Neural cell (in vitro differentiated cells): Measurements from ENCODE around the gene GTF2F1. TPM values are rescaled to one million over a fixed set of nuclear protein-coding genes. Genes with fewer than 3 reads are reported as not detected.

Experiments used
- H2AFZ ChIP-seq: fragments of 200-600, 300-800 bp; sonication (generic), shearing (Covaris generic); 2 replicates; pipeline ENCODE4 v1.6.0; 2014; ENCODE audit warnings: low read depth, mild to moderate bottlenecking, antibody characterized with exemption, low read length, moderate library complexity
- H3F3A ChIP-seq: fragments of 200-600 bp; shearing (Covaris generic); 2 replicates; pipeline ENCODE4 v1.6.1; 2016; ENCODE audit warnings: mild to moderate bottlenecking, moderate library complexity, mixed read lengths, antibody characterized with exemption, low read length; ENCODE audit not compliant: insufficient read depth, poor library complexity, severe bottlenecking
- H3K27ac ChIP-seq: fragments of 200-600, 300-800 bp; sonication (generic), shearing (Covaris generic); 2 replicates; pipeline ENCODE4 v1.5.1; 2014; ENCODE audit warnings: mild to moderate bottlenecking, low read length, moderate library complexity
- H3K27me3 ChIP-seq: fragments of 300-800, 200-600 bp; sonication (generic), shearing (Covaris generic); 2 replicates; pipeline ENCODE4 v1.6.0; 2014; ENCODE audit warnings: mild to moderate bottlenecking, low read depth, low read length, moderate library complexity; ENCODE audit not compliant: insufficient read depth
- H3K36me3 ChIP-seq: fragments of 300-800, 200-600 bp; sonication (generic), shearing (Covaris generic); 2 replicates; pipeline ENCODE4 v1.5.1; 2014; ENCODE audit warnings: mild to moderate bottlenecking, antibody characterized with exemption, low read length, moderate library complexity; ENCODE audit not compliant: insufficient read depth
- H3K4me2 ChIP-seq: fragments of 300-800, 200-600 bp; sonication (generic), shearing (Covaris generic); 2 replicates; pipeline ENCODE4 v1.6.0; 2014; ENCODE audit warnings: mild to moderate bottlenecking, low read length
- H3K4me3 ChIP-seq: fragments of 300-800, 200-600 bp; sonication (generic), shearing (Covaris generic); 2 replicates; pipeline ENCODE4 v1.5.1; 2014; ENCODE audit warnings: mild to moderate bottlenecking, low read length, moderate library complexity
- H3K79me2 ChIP-seq: fragments of 200-600 bp; shearing (Covaris generic); replicated peaks from 2 replicates; pipeline ENCODE4 v1.6.0; 2014; ENCODE audit warnings: mild to moderate bottlenecking, low read length, moderate library complexity; ENCODE audit not compliant: insufficient read depth
- H3K9ac ChIP-seq: fragments of 300-800, 200-600 bp; sonication (generic), shearing (Covaris generic); 2 replicates; pipeline ENCODE4 v1.6.1; 2016; ENCODE audit warnings: mild to moderate bottlenecking, low read length, mixed read lengths
- H3K9me2 ChIP-seq: fragments of 200-600 bp; shearing (Covaris generic); 2 replicates; pipeline ENCODE4 v1.6.1; 2016; ENCODE audit warnings: mild to moderate bottlenecking, low read length, mixed read lengths; ENCODE audit not compliant: insufficient read depth
- H3K9me3 ChIP-seq: fragments of 200-600, 300-800 bp; sonication (generic), shearing (Covaris generic); 2 replicates; pipeline ENCODE4 v1.6.1; 2016; ENCODE audit warnings: mild to moderate bottlenecking, mixed run types, low read length, moderate library complexity, mixed read lengths
- H4K20me1 ChIP-seq: fragments of 200-600 bp; shearing (Covaris generic); 2 replicates; pipeline ENCODE4 v1.6.1; 2016; ENCODE audit warnings: mild to moderate bottlenecking, mixed run types; ENCODE audit not compliant: insufficient read depth
- CTCF ChIP-seq: fragments of 450-650 bp; IDR thresholded peaks from 2 replicates; pipeline ENCODE4 v1.5.1; 2014; ENCODE audit warnings: antibody characterized with exemption, mild to moderate bottlenecking, moderate library complexity; ENCODE audit not compliant: poor library complexity, severe bottlenecking
- EP300 ChIP-seq: fragments of 450-650 bp; conservative IDR thresholded peaks from 2 replicates; pipeline ENCODE4 v1.6.1; 2014; ENCODE audit warnings: antibody characterized with exemption, mild to moderate bottlenecking, moderate library complexity; ENCODE audit not compliant: poor library complexity, severe bottlenecking
- EZH2 ChIP-seq: fragments of 200-600, 300-800 bp; shearing (Covaris generic), sonication (generic); IDR thresholded peaks from 2 replicates; pipeline ENCODE4 v1.6.1; 2014; ENCODE audit warnings: antibody characterized with exemption, low read length, borderline replicate concordance, mild to moderate bottlenecking; ENCODE audit not compliant: insufficient read depth, poor library complexity, severe bottlenecking
- MXI1 ChIP-seq: fragments of 450-650 bp; conservative IDR thresholded peaks from 2 replicates; pipeline ENCODE4 v1.6.1; 2014; ENCODE audit warnings: antibody characterized with exemption, mild to moderate bottlenecking; ENCODE audit not compliant: poor library complexity, severe bottlenecking
- POLR2AphosphoS5 ChIP-seq: IDR thresholded peaks from 2 replicates; pipeline ENCODE4 v1.6.1; 2012
- RAD21 ChIP-seq: fragments of 450-650 bp; conservative IDR thresholded peaks from 2 replicates; pipeline ENCODE4 v1.6.1; 2014; ENCODE audit warnings: antibody characterized with exemption, mild to moderate bottlenecking, moderate library complexity
- REST ChIP-seq: IDR thresholded peaks from 2 replicates; pipeline ENCODE4 v1.6.1; 2012; ENCODE audit warnings: borderline replicate concordance
- SMC3 ChIP-seq: fragments of 450-650 bp; conservative IDR thresholded peaks from 2 replicates; pipeline ENCODE4 v1.6.1; 2014; ENCODE audit warnings: antibody characterized with exemption, mild to moderate bottlenecking, moderate library complexity; ENCODE audit not compliant: poor library complexity
- TAF1 ChIP-seq: IDR thresholded peaks from 2 replicates; pipeline ENCODE4 v1.6.1; 2012; ENCODE audit warnings: low read depth
- polyA plus RNA-seq: library from polyadenylated mRNA; depleted of rRNA; stranded (reverse); fragments of >200 nt; gene quantifications from 2 replicates; pipeline ENCODE4 v1.2.3, GENCODE V29; 2014

The GTF2F1 gene
- polyA plus RNA-seq, 1 donor from 2014 or later: 53.9 TPM

GRCh38 chr19:6359568-6360341, 33.2 kb downstream of the GTF2F1 start:
- TF ChIP-seq RAD21 (no peak), REST (no peak), EZH2 (no peak), CTCF (no peak), POLR2AphosphoS5 (no peak), EP300 (no peak), SMC3 (no peak), MXI1 (no peak), TAF1 (no peak)
- Histone ChIP-seq H3K4me3 (no peak overlapping the region), H3K27me3 (no peaks in the 10 kb centered on the region), H3K79me2 (no peaks in the 10 kb centered on the region), H3K9ac (no peak overlapping the region), H3K4me2 (no peak overlapping the region), H3K9me3 (no peaks in the 10 kb centered on the region), H3K36me3 (no peaks in the 10 kb centered on the region), H3F3A (no peaks in the 10 kb centered on the region), H2AFZ (no peak overlapping the region), H3K9me2 (no peaks in the 10 kb centered on the region), H4K20me1 (no peaks in the 10 kb centered on the region), H3K27ac (no peak overlapping the region)

GRCh38 chr19:6358003-6358402, 35.0 kb downstream of the GTF2F1 start:
- no peaks in the 10 kb centered on the region for H3K9me3 ChIP-seq
- no peaks in the 10 kb centered on the region for H3K9me2 ChIP-seq
- no peak overlapping the region for H3K4me2 ChIP-seq
- H4K20me1 ChIP-seq: no peaks in the 10 kb centered on the region
- no peaks in the 10 kb centered on the region for H3F3A ChIP-seq
- H3K79me2 ChIP-seq: no peaks in the 10 kb centered on the region
- H3K27ac ChIP-seq: no peak overlapping the region
- no peak for TF ChIP-seq RAD21
- no peak for TF ChIP-seq TAF1
- no peak for TF ChIP-seq EP300
- no peak overlapping the region for H3K9ac ChIP-seq
- no peak overlapping the region for H2AFZ ChIP-seq
- H3K27me3 ChIP-seq: no peaks in the 10 kb centered on the region
- no peaks in the 10 kb centered on the region for H3K36me3 ChIP-seq
- no peak overlapping the region for H3K4me3 ChIP-seq
